ENCODE data around the gene TPM2.

TPM2 gene

GRCh38 chr9:35669331-35670145, 20.2 kb downstream of the TPM2 start:
- TF ChIP-seq TCF4 (CRISPR knock-in tag; IDR thresholded peaks at IDR 0.05; ENCODE audit: borderline replicate concordance), result no peak
- ATAC-seq, result peak; percentile 41

DNA sequence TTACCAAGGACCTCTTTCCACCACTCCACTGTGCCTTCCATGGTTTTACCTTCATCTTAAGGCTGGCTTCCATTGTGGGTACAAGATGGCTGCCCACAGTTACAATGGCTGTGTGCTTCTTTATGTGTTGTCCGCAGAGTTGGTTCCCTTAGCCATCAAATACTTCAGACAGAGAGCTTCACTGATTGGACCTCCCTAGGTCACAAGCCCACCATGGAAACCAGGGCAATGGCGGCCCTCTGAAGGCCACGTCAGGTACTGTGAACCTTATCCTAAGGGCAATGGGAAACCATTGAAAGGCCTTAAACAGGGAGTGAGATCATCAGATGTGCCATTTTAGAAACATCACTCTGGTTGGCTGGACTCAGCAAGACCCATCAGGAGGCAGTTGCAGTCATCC, 21.8 kb downstream of the TPM2 start:
- TF ChIP-seq, protein P1, sequence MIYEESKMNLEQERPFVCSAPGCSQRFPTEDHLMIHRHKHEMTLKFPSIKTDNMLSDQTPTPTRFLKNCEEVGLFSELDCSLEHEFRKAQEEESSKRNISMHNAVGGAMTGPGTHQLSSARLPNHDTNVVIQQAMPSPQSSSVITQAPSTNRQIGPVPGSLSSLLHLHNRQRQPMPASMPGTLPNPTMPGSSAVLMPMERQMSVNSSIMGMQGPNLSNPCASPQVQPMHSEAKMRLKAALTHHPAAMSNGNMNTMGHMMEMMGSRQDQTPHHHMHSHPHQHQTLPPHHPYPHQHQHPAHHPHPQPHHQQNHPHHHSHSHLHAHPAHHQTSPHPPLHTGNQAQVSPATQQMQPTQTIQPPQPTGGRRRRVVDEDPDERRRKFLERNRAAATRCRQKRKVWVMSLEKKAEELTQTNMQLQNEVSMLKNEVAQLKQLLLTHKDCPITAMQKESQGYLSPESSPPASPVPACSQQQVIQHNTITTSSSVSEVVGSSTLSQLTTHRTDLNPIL (CRISPR knock-in tag; IDR thresholded peaks at IDR 0.05; ENCODE audit: low read depth), result no peak
- TF ChIP-seq, protein P2, sequence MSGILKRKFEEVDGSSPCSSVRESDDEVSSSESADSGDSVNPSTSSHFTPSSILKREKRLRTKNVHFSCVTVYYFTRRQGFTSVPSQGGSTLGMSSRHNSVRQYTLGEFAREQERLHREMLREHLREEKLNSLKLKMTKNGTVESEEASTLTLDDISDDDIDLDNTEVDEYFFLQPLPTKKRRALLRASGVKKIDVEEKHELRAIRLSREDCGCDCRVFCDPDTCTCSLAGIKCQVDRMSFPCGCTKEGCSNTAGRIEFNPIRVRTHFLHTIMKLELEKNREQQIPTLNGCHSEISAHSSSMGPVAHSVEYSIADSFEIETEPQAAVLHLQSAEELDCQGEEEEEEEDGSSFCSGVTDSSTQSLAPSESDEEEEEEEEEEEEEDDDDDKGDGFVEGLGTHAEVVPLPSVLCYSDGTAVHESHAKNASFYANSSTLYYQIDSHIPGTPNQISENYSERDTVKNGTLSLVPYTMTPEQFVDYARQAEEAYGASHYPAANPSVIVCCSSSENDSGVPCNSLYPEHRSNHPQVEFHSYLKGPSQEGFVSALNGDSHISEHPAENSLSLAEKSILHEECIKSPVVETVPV (CRISPR knock-in tag; IDR thresholded peaks at IDR 0.05), result no peak
- TF ChIP-seq ESRRG (CRISPR knock-in tag; IDR thresholded peaks at IDR 0.05), result no peak
- no peak for TF ChIP-seq ARNTL (CRISPR knock-in tag; IDR thresholded peaks at IDR 0.05; ENCODE audit: borderline replicate concordance, low read depth)
- no peak for ATAC-seq

DNA sequence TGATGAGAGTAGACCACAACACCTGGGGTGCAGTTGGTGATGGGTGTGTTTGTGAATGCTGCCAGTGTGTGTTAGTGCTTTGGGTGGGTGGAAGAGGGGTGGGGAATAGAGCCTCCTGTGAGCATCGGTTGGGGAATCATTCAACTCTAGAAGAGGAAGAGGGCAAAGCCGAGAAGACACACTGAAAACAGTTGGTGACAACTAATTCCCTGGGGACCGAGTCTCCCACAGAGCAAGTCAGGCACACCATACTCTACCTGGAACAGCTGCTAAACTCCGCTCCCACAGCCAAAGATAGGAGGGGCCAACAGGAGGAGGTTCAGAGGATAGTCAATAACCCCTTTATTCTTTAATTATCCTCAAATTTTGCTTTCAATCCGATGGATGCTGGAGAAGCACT, 23.2 kb downstream of the TPM2 start:
- no peak for ATAC-seq
- TF ChIP-seq ZNF8 (CRISPR knock-in tag; IDR thresholded peaks at IDR 0.05) (no peak), ARNTL (CRISPR knock-in tag; IDR thresholded peaks at IDR 0.05; ENCODE audit: borderline replicate concordance, low read depth) (no peak), GLIS3 (CRISPR knock-in tag; IDR thresholded peaks at IDR 0.05) (no peak), ZC3H10 (CRISPR knock-in tag; IDR thresholded peaks at IDR 0.05) (no peak), SNAI2 (CRISPR knock-in tag; IDR thresholded peaks at IDR 0.05) (no peak)
- TF ChIP-seq, protein P2 (CRISPR knock-in tag; IDR thresholded peaks at IDR 0.05), result no peak

DNA sequence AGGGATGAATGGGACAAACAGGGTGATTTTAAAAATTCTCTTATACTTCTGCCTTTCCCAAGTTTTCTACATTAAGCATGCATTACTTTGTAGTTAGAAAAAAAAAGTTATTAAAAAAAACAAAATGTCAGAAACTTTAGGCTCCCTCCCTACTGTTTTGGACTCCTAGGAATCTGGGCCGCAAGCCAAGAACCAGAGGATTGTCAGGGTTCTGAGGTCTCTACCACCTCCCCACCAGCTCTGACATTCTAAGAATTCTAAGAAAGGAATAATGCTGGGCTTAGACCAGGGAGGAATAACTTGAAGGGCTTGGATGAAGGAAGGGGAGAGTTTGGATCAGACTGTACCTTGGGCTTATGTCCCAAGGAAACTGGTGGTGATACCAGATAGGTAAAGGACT, 23.7 kb downstream of the TPM2 start:
- TF ChIP-seq ZFP30 (CRISPR knock-in tag; IDR thresholded peaks at IDR 0.05), result no peak
- no peak for TF ChIP-seq ZFP3 (CRISPR knock-in tag; IDR thresholded peaks at IDR 0.05)
- TF ChIP-seq POU6F1 (CRISPR knock-in tag; IDR thresholded peaks at IDR 0.05; ENCODE audit: borderline replicate concordance, low read depth), result no peak
- no peak for TF ChIP-seq GLIS3 (CRISPR knock-in tag; IDR thresholded peaks at IDR 0.05)
- TF ChIP-seq ZNF70 (CRISPR knock-in tag; IDR thresholded peaks at IDR 0.05), result no peak
- no peak for TF ChIP-seq BACH2 (CRISPR knock-in tag; IDR thresholded peaks at IDR 0.05; ENCODE audit: borderline replicate concordance)
- TF ChIP-seq OSR1 (CRISPR knock-in tag; IDR thresholded peaks at IDR 0.05), result no peak
- TF ChIP-seq CSDC2 (CRISPR knock-in tag; IDR thresholded peaks at IDR 0.05), result no peak

DNA sequence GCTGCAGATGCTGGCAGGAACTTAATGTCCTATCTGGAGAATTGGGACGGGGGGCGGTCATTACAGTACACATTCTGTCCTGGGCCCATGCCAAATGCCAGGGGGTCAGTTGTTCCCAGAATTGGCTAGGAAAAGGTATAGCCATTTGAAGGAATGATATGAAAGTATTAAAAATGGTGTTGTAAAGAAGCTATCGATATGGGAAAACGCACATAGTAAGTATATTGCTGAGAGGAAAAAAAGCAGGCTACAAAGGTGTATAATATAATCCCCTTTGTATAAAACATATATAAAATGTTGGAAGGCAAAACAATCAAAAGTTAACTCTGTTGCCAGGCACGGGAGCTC, 24.3 kb downstream of the TPM2 start:
- ATAC-seq, result no peak
- TF ChIP-seq TSHZ2 (CRISPR knock-in tag; IDR thresholded peaks at IDR 0.05) (no peak), ISL1 (CRISPR knock-in tag; IDR thresholded peaks at IDR 0.05) (no peak), PPARA (CRISPR knock-in tag; IDR thresholded peaks at IDR 0.05; ENCODE audit: borderline replicate concordance) (no peak), CSDC2 (CRISPR knock-in tag; IDR thresholded peaks at IDR 0.05) (no peak)
- TF ChIP-seq, protein P3, sequence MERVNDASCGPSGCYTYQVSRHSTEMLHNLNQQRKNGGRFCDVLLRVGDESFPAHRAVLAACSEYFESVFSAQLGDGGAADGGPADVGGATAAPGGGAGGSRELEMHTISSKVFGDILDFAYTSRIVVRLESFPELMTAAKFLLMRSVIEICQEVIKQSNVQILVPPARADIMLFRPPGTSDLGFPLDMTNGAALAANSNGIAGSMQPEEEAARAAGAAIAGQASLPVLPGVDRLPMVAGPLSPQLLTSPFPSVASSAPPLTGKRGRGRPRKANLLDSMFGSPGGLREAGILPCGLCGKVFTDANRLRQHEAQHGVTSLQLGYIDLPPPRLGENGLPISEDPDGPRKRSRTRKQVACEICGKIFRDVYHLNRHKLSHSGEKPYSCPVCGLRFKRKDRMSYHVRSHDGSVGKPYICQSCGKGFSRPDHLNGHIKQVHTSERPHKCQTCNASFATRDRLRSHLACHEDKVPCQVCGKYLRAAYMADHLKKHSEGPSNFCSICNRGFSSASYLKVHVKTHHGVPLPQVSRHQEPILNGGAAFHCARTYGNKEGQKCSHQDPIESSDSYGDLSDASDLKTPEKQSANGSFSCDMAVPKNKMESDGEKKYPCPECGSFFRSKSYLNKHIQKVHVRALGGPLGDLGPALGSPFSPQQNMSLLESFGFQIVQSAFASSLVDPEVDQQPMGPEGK (CRISPR knock-in tag; IDR thresholded peaks at IDR 0.05; ENCODE audit: borderline replicate concordance), result no peak

More for the DNA sequence above, 23.7 kb downstream of the TPM2 start:
- peak; percentile 2; the same call in 1 of the 3 replicates for ATAC-seq
